Endodermal cell (in vitro differentiated cells): ENCODE results near the gene ACOT2. TPM values are rescaled to one million over a fixed set of nuclear protein-coding genes. Genes with fewer than 3 reads are reported as not detected.
"Not testable (repeated sequence)": the region's sequence is repeated elsewhere in the genome, so short reads cannot be mapped to it uniquely, and the experiment has no call there.

Source experiments
- DNase-seq: peaks from one replicate; pipeline ENCODE4 v3.0.0-alpha.2; 2017
- H3K27ac ChIP-seq: 2 replicates; pipeline ENCODE4 v1.5.1; 2013; ENCODE audit warnings: mild to moderate bottlenecking, low read depth, low read length, moderate library complexity
- H3K27me3 ChIP-seq: 2 replicates; pipeline ENCODE4 v1.6.1; 2013; ENCODE audit warnings: mild to moderate bottlenecking, low read length, moderate library complexity; ENCODE audit not compliant: insufficient read depth, control insufficient read depth, poor library complexity, severe bottlenecking
- H3K36me3 ChIP-seq: 2 replicates; pipeline ENCODE4 v1.7.0; 2013; ENCODE audit warnings: mild to moderate bottlenecking, low read length, moderate library complexity; ENCODE audit not compliant: control insufficient read depth, insufficient read depth
- H3K4me1 ChIP-seq: one replicate; pipeline ENCODE4 v1.7.0; 2013; ENCODE audit warnings: low read length; ENCODE audit not compliant: control insufficient read depth, insufficient read depth
- H3K4me3 ChIP-seq: 2 replicates; pipeline ENCODE4 v1.5.1; 2013; ENCODE audit warnings: mild to moderate bottlenecking, low read length, moderate library complexity
- H3K9ac ChIP-seq: 2 replicates; pipeline ENCODE4 v1.6.1; 2013; ENCODE audit warnings: mild to moderate bottlenecking, low read length, moderate library complexity; ENCODE audit not compliant: poor library complexity, severe bottlenecking; ENCODE audit errors: extremely low read depth
- H3K9me3 ChIP-seq: 2 replicates; pipeline ENCODE4 v1.6.1; 2013; ENCODE audit warnings: mild to moderate bottlenecking, low read length, moderate library complexity; ENCODE audit not compliant: control insufficient read depth
- H3K27ac Mint-ChIP-seq: 2 replicates; pipeline ENCODE4 v1.8.0; 2020; ENCODE audit warnings: mixed read lengths
- H3K27me3 Mint-ChIP-seq: 2 replicates; pipeline ENCODE4 v1.8.0; 2021; ENCODE audit warnings: mild to moderate bottlenecking, mixed read lengths; ENCODE audit not compliant: insufficient read depth
- H3K36me3 Mint-ChIP-seq: 2 replicates; pipeline ENCODE4 v1.8.0; 2020; ENCODE audit warnings: low read depth, mixed read lengths
- H3K4me1 Mint-ChIP-seq: 2 replicates; pipeline ENCODE4 v1.8.0; 2020; ENCODE audit warnings: mixed read lengths
- H3K4me3 Mint-ChIP-seq: 2 replicates; pipeline ENCODE4 v1.8.0; 2020; ENCODE audit warnings: mild to moderate bottlenecking, moderate library complexity, mixed read lengths
- H3K9me3 Mint-ChIP-seq: 2 replicates; pipeline ENCODE4 v1.8.0; 2020; ENCODE audit warnings: mild to moderate bottlenecking, mixed read lengths
- WGBS, 2 experiments: methylation state at CpG; one replicate each; pipeline versions ENCODE4 v1.1.5 to v1.1.7; 2013; ENCODE audit warnings: missing lambda C conversion rate in 2 of 2, mixed read lengths in 1 of 2; ENCODE audit not compliant: insufficient coverage in 1 of 2, insufficient read length in 1 of 2; 5-methylcytosine and 5-hydroxymethylcytosine counted together
- total RNA-seq, 2 donors: library from RNA; stranded (reverse); fragmentation: NEBNext Ultra II Directional in 1 of 2; extraction: Animal tissue kit (Norgen Biotek cat#: 25700) in 1 of 2; gene quantifications; 2 replicates in 1 of 2; 3 replicates in 1 of 2; pipeline ENCODE4 v1.2.1, GENCODE V29; 2021
- TF ChIP-seq, protein P1 (sequence below): fragments of 200-600 bp; sonication (generic); conservative IDR thresholded peaks from 2 replicates; pipeline ENCODE4 v1.5.0; 2021; ENCODE audit warnings: antibody characterized with exemption, mild to moderate bottlenecking

ACOT2 gene
- total RNA-seq, 2 donors from 2014 or later, result 5.0 to 12.3 TPM

DNA sequence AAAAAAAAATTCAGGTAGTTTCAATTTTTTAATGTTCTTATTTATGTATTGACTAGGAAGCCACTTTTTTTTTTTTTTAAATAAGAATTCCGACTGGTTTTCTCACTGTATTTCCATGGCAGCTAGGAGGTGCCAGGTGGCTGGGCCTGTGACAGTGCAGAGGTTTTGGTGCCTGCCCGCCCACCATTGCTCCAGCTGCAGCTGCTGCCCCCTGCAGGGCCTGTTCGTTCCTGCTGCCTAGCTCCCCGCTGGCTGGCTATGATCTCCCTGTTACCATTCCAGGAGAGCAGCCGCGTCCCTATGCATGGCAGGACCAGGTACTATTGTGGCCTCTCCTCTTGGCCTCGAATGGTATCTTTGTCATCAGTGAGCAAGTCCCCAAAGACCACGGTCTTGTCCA is 1.9 kb downstream of the ACOT2 start:
- H3K9ac ChIP-seq, H3K27me3 ChIP-seq: not testable (repeated sequence)
- peak overlapping the region; percentile 75 for H3K4me3 Mint-ChIP-seq

DNA sequence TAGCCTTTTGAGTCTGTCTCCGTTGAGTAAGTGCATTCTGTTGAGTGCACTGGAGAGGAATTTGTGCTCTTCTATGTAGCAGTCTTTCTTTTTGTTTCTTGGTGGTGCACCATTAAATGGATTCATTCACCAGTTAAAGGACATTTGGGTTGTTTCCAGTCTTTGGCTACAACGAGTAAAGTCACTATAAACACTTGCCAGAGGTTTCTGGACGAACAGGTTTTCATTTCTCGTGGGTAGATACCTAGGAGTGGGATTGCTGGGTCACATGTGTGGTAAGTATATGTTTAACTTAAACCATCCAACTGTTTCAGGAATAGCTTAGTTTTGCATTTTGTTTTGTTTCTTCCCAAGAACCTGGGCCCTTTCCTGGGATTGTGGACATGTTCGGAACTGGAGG is 4.0 kb downstream of the ACOT2 start:
- not testable (repeated sequence) for H3K27ac ChIP-seq, H3K27me3 ChIP-seq, DNase-seq, H3K4me3 Mint-ChIP-seq, H3K9me3 ChIP-seq, H3K4me1 ChIP-seq, H3K36me3 ChIP-seq, H3K27ac Mint-ChIP-seq, H3K9ac ChIP-seq, H3K9me3 Mint-ChIP-seq, H3K27me3 Mint-ChIP-seq, H3K4me3 ChIP-seq
- peaks cover 11% of the 10 kb centered on the region for H3K4me1 Mint-ChIP-seq
- WGBS, 2 experiments, result 91 to 93% methylated on average over 3 to 5 of the region's 5 CpGs
- peaks cover 19% of the 10 kb centered on the region for H3K36me3 Mint-ChIP-seq

More for the DNA sequence above, 1.9 kb downstream of the ACOT2 start:
- H3K9me3 ChIP-seq, H3K4me1 ChIP-seq, H3K4me3 ChIP-seq, H3K27ac ChIP-seq, H3K27me3 Mint-ChIP-seq, H3K27ac Mint-ChIP-seq, H3K36me3 ChIP-seq: not testable (repeated sequence)
- peaks cover 15% of the 10 kb centered on the region for H3K4me1 Mint-ChIP-seq
- peaks cover 13% of the 10 kb centered on the region for H3K9me3 Mint-ChIP-seq
- H3K36me3 Mint-ChIP-seq, result peaks cover 33% of the 10 kb centered on the region
- DNase-seq, result peak; percentile 89
- TF ChIP-seq, protein P1, sequence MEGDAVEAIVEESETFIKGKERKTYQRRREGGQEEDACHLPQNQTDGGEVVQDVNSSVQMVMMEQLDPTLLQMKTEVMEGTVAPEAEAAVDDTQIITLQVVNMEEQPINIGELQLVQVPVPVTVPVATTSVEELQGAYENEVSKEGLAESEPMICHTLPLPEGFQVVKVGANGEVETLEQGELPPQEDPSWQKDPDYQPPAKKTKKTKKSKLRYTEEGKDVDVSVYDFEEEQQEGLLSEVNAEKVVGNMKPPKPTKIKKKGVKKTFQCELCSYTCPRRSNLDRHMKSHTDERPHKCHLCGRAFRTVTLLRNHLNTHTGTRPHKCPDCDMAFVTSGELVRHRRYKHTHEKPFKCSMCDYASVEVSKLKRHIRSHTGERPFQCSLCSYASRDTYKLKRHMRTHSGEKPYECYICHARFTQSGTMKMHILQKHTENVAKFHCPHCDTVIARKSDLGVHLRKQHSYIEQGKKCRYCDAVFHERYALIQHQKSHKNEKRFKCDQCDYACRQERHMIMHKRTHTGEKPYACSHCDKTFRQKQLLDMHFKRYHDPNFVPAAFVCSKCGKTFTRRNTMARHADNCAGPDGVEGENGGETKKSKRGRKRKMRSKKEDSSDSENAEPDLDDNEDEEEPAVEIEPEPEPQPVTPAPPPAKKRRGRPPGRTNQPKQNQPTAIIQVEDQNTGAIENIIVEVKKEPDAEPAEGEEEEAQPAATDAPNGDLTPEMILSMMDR, result peak; percentile 81
- WGBS, 2 experiments, result 53 to 54% methylated on average over 5 to 7 of the region's 8 CpGs

DNA sequence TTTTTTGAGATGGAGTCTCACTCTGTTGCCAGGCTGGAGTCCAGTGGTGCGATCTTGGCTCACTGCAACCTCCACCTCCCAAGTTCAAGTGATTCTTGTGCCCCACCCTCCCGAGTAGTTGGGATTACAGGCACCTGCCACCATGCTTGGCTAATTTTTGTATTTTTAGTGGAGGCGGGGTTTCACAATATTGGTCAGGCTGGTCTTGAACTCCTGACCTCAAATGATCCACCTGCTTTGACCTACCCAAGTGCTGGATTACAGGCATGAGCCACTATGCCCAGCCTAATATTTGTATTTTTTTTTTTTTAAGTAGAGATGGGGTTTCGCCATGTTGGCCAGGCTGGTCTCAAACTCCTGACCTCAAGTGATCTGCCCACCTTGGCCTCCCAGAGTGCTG is 4.7 kb downstream of the ACOT2 start:
- not testable (repeated sequence) for H3K36me3 ChIP-seq, H3K27ac Mint-ChIP-seq, H3K4me1 ChIP-seq, H3K27ac ChIP-seq, H3K9me3 Mint-ChIP-seq, DNase-seq, H3K4me3 ChIP-seq, H3K27me3 ChIP-seq, H3K27me3 Mint-ChIP-seq, H3K4me3 Mint-ChIP-seq, H3K9ac ChIP-seq, H3K9me3 ChIP-seq, H3K4me1 Mint-ChIP-seq
- WGBS, 2 experiments, result 92 to 100% methylated on average over 2 to 3 of the region's 4 CpGs
- peaks cover 23% of the 10 kb centered on the region for H3K36me3 Mint-ChIP-seq

DNA sequence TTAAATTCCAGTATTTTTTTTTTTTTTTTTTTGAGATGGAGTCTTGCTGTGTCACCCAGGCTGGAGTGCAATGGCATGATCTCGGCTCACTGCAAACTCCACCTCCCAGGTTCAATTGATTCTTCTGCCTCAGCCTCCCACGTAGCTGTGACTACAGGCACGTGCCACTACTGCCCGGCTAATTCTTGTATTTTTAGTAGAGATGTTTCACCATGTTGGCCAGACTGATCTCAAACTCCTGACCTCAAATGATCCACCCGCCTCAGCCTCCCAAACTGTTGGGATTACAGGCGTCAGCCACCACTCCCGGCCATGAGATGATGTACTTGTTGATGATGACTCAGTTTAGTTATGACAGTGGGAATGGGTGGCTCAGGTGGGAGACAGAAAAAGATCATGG is 5.2 kb downstream of the ACOT2 start:
- H3K36me3 Mint-ChIP-seq, result peaks cover 23% of the 10 kb centered on the region
- WGBS, 2 experiments, result 82 to 98% methylated on average over 2 to 7 of the region's 7 CpGs
- not testable (repeated sequence) for H3K27ac ChIP-seq, H3K9me3 Mint-ChIP-seq, H3K27me3 Mint-ChIP-seq, H3K27ac Mint-ChIP-seq, H3K4me1 ChIP-seq, H3K9ac ChIP-seq, H3K27me3 ChIP-seq, H3K4me3 ChIP-seq, H3K4me1 Mint-ChIP-seq, H3K4me3 Mint-ChIP-seq, H3K9me3 ChIP-seq, DNase-seq, H3K36me3 ChIP-seq
